Endometrium (tissue), 2 donors: Measurements from ENCODE around the gene NFAT5.
"Not testable (repeated sequence)": the region's sequence is repeated elsewhere in the genome, so short reads cannot be mapped to it uniquely, and the experiment has no call there.

Source experiments
- FAIRE-seq: peaks from 2 replicates; lab custom pipeline; 2012; peaks lifted over from hg19 to GRCh38; lab: Jason Lieb, UNC
- donor health status: control.
- donor health status: control.

The NFAT5 gene

DNA sequence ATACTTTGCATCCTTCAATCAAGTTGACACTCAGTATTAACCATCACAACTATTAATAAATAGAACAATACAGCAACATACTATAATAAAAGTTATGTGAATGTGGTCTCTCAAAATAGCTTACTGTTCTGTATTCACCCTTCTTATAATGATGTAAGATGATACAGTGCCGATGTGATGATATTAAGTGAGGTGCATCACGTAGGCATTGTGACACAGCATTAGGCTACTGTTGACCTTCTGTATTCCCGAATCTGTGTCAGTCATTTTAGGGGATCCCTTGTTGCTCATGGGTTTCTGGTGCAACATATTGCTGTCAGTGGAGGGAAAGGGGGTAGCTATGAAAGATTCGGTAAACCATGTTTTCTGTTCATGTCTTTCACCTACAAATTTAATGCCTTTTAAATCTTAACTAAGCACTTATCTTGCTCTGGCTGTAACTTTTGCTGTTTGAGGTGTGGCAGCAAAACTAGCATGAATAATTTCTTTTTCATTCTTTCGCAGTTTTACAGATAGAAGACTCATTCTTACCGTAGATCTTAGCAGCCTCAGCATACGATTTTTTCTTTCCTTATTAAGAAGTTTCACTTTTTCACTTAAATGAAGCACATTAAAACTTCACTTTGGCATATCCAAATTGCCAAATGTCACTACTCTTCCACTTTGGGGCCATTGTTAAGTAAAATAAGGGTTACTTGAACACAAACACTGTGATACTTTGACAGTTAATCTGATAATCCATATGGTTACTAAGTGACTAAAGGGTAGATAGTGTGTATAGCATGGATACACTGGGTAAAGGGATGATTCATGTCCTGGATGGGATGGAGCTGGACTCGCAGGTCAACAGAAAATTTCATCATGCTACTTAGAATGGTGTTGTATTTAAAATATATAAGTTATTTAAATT lies 29.6 kb downstream of the NFAT5 start:
- FAIRE-seq, result no peak

DNA sequence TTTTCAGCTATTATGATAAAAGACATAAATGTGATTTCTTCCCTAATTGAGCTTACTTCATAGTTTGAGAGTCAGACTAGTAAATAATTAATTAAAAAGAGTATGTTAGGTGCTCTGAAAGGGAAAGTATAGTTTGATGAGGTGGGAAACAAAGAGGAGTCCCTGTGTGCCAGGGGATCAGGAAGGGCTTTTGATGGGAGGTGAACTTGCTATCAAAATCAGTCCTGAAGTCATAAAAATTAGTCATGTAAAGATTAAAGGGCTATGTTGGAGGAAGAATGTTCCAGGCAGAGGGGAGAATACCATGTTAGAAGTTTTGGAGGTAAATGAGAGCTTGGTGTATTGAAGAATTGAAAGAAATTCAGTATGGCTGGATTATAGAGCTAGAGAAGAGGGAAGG lies 31.0 kb downstream of the NFAT5 start:
- FAIRE-seq, result no peak

DNA sequence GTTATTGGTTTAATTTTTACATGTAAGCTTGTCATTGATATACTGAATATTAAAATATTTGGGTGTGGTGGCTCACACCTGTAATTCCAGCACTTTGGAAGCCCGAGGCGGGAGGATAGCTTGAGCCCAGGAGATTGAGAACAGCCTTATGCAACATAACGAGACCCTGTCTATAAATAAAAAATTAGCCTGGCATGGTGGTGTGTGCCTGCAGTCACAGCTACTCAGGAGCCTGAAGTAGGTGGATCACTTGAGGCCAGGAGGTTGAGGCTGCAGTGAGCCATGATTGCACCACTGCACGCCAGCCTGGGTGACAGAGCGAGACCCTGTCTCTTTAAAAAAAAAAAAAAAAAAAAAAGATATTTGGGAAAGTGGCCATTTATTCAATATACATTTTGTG lies 32.3 kb downstream of the NFAT5 start:
- FAIRE-seq, result no peak

GRCh38 chr16:69599731-69600130 lies 34.0 kb downstream of the NFAT5 start:
- no peak for FAIRE-seq

DNA sequence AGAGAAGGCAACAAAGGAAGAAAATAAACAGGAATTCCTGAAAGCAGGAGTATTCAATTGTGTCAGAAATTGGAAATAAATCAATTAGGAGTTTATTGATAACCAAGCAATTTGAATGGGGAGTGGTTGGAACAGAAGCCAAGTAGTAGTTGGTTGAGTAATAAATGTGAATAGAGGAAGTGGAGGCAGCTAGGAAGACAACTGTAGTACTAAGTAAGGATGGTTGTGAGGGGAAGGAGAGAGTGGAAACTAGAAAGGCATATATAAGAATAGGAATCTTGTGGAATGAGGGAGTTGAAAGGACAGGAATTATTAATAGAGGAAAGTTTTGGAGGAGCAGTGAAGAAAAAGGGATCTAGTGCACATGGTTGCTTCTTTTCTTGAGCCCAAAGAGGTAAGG lies 34.4 kb downstream of the NFAT5 start:
- FAIRE-seq, result no peak

- no peak for FAIRE-seq
Observed at GRCh38 chr16:69601250-69601649, 35.5 kb downstream of the NFAT5 start.

GRCh38 chr16:69606985-69607384 lies 41.2 kb downstream of the NFAT5 start:
- FAIRE-seq, result no peak

DNA sequence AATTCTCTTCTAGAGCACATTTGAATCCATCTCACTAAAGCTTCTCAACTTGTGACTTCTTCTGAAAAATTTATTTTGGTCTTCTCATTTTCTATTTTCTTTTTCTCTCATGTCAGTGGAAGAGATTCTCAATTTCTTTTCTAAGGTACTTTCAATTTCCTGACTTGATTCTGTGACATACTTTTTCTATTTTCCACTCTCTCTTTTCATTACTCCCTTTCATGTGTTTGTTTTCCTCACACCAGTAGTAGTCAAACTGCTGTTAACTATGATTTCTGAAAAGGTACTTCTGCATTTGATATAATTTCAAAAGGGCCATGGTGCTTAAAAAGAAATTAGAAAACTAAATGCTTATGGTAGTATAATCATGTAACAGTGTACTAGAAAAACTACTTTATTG lies 41.9 kb downstream of the NFAT5 start:
- no peak for FAIRE-seq

GRCh38 chr16:69610356-69610755 lies 44.6 kb downstream of the NFAT5 start:
- no peak for FAIRE-seq

GRCh38 chr16:69611103-69611640 lies 45.4 kb downstream of the NFAT5 start:
- FAIRE-seq, result no peak

DNA sequence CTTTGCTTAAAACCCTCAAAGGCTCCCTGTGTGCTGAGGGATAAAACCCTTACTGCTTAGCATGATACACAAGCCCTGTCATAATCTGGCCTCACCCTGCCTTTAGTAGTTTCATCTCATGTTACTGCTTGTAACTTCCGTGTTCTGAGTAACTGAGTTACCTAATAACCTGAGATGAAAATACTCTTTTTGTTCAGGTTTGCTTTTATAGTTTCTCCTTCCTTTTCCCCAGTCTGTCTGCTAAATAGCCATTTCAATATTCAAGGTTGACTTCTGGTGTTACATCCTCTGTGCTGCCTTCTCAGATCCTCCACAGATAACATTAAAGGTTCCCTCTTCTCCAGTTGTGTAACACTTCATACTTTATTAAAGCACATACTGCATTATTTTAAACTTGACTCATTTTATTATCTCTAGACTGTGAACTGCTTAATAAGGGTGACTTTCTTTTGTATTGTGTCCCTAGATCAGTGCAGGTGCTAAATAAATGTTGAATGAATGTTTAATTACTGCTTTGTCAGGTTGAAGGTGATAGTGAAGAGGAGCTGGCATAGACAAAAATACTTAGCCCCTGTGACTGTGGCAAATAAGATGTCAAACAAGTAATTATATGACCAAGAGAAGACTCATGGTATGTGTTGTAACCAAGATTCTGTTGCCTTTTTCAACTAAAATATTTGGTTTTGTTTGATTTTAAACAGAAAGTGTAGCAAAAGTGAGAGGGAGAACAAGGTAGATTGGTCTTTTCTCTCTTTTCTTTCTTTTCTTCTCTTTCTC lies 47.8 kb downstream of the NFAT5 start:
- FAIRE-seq, result no peak

- FAIRE-seq, result no peak
Observed at GRCh38 chr16:69615528-69615927, 49.8 kb downstream of the NFAT5 start.

GRCh38 chr16:69616082-69616481 lies 50.3 kb downstream of the NFAT5 start:
- no peak for FAIRE-seq

DNA sequence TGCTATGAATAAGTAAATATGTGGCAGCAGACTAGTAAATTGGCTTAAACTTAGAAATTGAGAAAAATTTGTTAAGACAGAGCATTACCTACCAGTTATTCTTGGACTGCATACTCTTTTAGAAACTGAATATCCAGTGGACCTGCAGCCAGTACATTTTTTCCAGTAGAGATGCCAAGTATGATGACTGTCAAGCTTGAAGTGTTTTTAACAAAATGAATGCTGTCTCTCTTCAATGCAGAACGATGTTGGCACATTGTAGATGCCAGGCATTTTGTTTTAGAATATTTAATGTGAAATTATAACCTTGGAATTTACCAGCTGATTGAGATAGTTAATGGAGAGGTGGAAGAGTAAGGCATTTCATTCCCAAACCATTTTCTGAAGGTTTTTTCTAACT lies 52.5 kb downstream of the NFAT5 start:
- FAIRE-seq, result no peak

- FAIRE-seq, result no peak
Observed at GRCh38 chr16:69618721-69619120, 53.0 kb downstream of the NFAT5 start.

- no peak for FAIRE-seq
Observed at GRCh38 chr16:69619514-69619913, 53.7 kb downstream of the NFAT5 start.

DNA sequence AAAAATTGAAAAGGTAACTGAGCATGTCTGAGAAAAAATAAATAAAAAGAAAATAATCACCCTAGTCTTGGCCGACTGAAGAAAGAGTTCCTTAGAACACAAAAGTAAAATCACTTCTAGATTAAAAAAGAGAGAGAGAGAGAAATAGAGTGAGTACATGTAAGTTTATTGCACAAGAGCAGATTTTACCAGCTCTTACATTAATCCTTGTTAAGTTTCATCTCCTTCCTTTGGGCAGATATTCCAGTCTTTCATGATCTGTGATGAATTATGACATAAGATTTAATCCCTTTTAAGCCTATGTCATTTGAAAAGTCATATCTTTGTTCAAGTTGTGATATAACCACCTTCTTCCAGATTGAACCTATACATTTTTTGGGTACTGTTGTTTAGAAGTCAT lies 54.8 kb downstream of the NFAT5 start:
- FAIRE-seq, result no peak

DNA sequence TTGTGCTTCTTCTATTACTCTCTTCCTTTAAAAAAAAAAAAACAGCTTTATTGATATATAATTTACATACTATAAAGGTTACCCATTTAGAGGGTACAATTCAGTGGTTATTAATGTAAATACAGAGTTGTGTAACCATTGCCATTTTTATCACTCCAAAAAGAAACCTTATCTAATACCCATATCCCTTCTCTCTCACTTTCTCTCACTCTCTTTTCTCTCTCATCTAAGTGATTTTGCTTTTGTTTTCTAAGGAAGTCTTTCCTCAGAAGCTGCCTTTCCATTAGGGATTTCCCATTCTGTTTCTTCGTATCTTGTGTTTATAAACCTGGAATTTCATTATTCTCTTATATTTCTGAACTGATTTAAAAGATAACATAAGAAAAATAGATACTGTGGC lies 55.5 kb downstream of the NFAT5 start:
- no peak for FAIRE-seq

GRCh38 chr16:69626256-69626655 lies 60.5 kb downstream of the NFAT5 start:
- FAIRE-seq, result no peak

- no peak for FAIRE-seq
Observed at GRCh38 chr16:69632828-69633227, 67.1 kb downstream of the NFAT5 start.

DNA sequence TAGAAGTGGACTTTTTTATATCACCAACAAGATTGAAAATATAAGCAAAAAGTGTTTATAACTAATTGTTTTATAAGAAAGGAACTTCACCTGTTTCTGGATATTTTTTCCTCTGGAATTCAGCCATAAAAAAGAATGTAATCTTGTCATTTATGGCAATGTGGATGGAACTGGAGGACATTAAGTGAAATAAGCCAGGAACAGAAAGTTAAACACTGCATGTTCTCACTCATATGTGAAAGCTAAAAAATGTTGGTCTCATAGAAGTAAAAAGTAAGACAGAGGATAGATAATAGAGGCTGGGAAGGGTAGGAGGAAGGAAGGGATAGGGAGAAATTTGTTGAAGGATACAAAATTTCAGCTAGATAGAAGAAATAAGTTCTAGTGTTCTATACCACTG lies 67.6 kb downstream of the NFAT5 start:
- no peak for FAIRE-seq

DNA sequence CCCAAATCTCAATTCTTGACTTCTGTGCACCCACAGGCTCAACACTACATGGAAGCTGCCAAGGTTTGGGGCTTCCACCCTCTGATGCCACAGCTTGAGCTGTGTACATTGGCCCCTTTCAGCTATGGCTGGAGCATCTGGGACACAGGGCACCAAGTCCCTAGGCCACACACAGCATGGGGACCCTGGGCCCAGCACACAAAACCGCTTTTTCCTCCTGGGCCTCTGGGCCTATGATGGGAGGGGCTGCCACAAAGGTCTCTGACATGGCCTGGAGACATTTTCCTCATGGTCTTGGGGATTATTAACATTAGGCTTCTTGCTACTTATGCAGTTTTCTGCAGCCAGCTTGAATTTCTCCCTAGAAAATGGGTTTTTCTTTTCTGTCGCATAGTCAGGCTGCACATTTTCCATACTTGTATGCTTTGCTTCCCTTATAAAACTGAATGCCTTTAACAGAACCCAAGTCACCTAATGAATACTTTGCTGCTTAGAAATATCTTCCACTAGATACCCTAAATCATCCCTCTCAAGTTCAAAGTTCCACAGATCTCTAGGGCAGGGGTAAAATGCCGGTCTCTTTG lies 70.9 kb downstream of the NFAT5 start:
- FAIRE-seq, result not testable (repeated sequence)
